HG03520 (cell line): ENCODE results near the gene NAP1L2.
A peak's percentile ranks its signal among the peaks of the same experiment; 100 is the strongest.
"Not testable (repeated sequence)": the region's sequence is repeated elsewhere in the genome, so short reads cannot be mapped to it uniquely, and the experiment has no call there.

ENCODE experiments used
- ATAC-seq: cut with Tn5 transposase; IDR thresholded peaks from one replicate; pipeline ENCODE4 v1.9.1; 2021; ENCODE audit warnings: mild to moderate bottlenecking, moderate library complexity; ENCODE audit not compliant: unreplicated experiment

Gene NAP1L2, protein sequence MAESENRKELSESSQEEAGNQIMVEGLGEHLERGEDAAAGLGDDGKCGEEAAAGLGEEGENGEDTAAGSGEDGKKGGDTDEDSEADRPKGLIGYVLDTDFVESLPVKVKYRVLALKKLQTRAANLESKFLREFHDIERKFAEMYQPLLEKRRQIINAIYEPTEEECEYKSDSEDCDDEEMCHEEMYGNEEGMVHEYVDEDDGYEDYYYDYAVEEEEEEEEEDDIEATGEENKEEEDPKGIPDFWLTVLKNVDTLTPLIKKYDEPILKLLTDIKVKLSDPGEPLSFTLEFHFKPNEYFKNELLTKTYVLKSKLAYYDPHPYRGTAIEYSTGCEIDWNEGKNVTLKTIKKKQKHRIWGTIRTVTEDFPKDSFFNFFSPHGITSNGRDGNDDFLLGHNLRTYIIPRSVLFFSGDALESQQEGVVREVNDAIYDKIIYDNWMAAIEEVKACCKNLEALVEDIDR

DNA sequence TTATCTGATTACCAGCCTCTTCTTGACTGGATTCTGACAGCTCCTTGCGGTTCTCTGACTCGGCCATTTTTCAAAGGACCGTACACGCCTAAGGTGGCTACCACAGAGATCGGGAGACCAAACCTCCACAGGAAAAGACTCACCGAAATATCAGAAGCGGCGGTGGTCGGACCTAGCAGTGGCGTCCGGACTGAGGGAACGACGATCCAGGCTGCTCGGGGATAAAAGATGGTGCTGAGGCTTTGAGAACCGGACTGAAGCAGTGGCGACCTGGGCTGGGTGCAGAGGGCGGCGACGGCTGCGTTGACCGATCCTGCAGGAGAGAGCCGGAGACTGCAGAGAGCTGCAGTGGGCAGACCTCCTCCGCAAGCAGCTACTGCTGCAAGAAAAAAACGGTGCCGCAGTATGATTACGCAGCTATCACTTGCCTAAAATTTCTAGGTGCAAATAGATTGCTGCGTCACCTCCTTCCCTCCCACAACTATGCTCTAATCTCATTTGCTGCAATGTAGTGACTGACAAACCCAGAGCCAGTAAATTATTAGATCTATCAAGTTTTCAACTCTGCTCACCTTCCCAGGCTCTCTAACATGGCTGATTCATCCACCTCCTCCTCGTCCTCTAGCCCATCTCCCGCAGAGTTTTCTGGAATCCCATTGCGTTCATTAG is at the start of gene NAP1L2:
Gene NAP1L2, minus strand, starts transcription at position 426 of the 669 bp plus-strand sequence. Its CDS starts 359 bp downstream, at position 67.
- peak; percentile 81 for ATAC-seq

DNA sequence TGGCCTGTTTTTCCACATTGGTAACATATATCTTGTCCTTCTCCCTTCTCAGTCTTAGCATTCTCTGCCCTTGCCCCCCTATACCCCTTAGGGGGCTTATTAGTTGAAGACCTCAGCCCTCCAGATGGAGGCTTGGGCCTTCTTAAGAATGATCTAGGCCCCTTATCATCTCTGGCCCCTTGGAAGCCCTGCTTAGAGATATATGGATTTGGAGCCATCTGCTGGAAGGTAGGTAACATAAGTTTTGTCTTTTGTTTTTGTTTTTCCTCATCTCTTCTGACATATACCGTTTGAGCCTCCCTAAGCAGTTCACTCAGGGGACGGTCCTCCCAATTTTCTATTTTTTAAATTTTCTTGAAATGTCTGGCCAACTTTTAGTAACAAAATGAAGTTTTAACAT is 48.3 kb upstream of the NAP1L2 start:
- ATAC-seq: no peak

DNA sequence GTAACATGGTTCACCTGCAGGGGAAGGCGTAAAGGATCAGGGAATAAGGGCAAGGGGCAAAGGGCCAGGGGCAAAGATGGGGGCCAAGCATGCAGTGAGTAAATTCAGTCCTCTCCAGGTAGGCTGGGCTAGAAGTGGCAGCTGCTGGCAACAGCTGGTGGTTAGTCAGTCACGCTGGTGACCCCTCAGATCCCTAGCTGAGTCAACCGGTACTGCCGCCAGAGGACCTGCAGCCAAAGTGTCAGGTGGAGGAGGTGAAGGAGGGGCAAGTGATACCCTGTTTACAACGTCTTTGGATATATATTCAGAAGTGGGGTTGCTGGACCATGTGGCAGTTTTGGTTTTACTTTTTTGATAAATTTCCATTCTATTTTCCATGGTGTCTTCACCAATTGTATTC is 24.6 kb upstream of the NAP1L2 start:
- ATAC-seq: no peak

DNA sequence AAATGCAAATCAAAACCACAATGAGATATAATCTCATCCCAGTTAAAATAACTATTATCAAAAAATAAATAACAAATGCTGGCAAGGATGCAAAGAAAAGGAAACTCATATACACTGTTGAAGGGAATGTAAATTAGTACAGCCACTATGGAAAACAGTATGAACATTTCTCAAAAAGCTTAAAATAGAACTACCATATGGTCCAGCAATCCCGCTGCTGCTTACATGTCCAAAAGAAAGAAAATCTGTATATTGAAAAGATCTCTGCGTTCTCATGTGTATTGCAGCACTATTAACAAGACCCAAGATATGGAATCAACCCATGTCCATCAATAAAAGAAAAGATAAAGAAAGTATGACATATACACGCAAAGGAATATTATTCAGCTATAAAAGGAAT is 3.0 kb upstream of the NAP1L2 start:
- ATAC-seq: no peak

DNA sequence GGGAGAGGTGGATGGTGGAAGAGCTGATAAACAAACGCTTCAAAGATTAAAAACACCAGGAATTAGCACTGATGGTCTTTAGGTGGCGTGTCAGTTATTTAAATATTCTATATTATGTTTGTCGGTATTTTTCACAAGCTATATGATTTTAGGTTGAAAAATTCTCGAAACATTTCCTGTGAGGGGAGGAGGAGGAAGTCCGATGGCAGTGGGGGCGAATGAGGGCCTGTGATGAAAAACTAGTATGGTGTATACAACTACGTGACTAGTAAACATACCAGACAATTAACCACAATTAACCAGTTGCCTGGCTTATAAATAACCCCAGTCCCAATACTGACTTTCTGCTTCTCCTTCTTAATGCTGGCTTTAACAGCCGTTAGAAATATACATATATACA is 595 bp upstream of the NAP1L2 start:
- no peak for ATAC-seq

DNA sequence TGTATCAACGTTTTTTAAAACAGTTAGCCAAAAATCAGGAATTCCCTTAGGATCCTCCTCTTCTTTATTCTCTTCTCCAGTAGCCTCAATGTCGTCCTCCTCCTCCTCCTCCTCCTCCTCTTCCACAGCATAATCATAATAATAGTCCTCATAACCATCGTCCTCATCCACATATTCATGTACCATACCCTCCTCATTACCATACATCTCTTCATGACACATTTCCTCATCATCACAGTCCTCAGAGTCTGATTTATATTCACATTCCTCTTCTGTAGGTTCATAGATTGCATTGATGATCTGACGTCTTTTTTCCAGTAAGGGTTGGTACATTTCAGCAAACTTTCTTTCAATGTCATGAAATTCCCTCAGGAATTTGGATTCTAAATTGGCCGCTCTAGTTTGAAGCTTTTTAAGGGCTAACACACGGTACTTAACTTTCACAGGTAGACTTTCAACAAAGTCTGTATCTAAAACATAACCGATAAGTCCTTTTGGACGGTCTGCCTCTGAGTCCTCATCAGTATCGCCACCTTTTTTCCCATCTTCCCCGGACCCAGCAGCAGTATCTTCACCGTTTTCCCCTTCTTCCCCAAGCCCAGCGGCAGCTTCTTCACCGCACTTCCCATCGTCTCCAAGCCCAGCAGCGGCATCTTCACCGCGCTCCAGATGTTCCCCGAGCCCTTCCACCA is 771 bp downstream of the NAP1L2 start:
- ATAC-seq: peak; percentile 13

DNA sequence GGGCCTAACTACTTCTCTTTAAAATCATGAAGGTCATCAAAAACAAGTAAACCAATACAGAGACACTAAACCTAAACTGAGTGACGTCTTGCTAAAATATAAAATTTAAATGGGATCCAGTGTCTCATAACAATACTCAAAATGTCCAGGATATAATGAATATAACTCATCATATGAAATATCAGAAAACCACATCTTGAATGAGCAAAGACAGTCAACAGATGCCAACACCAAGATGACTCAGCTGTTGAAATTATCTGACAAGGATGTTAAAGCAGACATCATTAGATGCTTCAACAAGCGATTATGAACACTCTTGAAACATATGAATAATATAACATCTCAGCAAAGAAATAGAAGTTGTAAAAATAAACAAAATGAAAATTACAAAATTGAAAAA is 8.3 kb downstream of the NAP1L2 start:
- ATAC-seq: no peak

DNA sequence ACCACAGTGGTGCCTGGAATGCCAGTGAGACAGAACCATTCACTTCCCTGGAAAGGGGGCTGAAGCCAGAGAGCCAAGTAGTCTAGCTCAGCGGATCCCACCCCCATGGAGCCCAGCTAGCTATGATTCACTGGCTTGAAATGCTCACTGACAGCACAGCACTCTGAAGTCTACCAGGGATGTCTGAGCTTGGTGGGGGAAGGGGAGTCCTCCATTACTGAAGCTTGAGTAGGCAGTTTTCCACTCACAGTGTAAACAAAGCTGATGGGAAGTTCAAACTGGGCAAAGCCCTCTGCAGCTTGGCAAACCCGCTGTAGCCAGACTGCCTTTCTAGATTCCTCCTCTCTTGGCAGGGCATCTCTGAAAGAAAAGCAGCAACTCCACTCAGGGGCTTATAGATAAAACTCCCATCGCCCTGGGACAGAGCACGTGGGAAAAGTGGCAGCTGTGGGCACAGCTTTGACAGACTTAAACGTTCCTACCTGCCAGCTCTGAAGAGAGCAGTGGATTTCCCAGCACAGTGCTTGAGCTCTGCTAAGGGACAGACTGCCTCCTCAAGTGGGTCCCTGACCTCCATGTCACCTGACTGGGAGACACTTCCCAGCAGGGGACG is 32.0 kb downstream of the NAP1L2 start:
- no peak for ATAC-seq

DNA sequence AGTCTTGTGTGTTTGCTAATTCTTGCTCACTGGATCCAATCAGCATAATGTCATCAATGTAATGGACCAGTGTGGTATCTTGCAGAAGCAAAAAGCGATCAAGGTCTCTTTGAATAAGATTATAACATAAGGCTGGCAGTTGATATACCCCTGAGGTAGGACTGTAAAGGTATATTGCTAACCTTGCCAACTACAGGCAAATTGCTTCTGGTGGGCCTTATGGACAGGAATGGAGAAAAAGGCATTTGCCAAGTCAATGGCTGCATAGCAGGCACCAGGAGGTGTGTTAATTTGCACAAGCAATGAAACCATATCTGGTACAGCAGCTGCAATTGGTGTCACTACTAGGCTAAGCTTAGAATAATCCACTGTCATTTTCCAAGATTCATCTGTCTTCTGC is 45.7 kb downstream of the NAP1L2 start:
- not testable (repeated sequence) for ATAC-seq
